NCI-H510A treated with DMSO at 0.1 percent for 48 hours (cell line): Measurements from ENCODE around the gene CUTC.
"Not testable (repeated sequence)": the region's sequence is repeated elsewhere in the genome, so short reads cannot be mapped to it uniquely, and the experiment has no call there.

Source experiments
- DNase-seq: peaks from one replicate; lab custom pipeline; 2025; lab: John Stamatoyannopoulos, UW

Gene CUTC

GRCh38 chr10:99742701-99743100 lies 10.7 kb downstream of the CUTC start:
- no peak for DNase-seq

GRCh38 chr10:99743841-99744240 lies 11.8 kb downstream of the CUTC start:
- no peak for DNase-seq

GRCh38 chr10:99746166-99746565 lies 14.1 kb downstream of the CUTC start:
- DNase-seq: not testable (repeated sequence)

- DNase-seq: no peak
Measured at GRCh38 chr10:99748823-99749451, 16.9 kb downstream of the CUTC start.

- no peak for DNase-seq
Measured at GRCh38 chr10:99750641-99751040, 18.6 kb downstream of the CUTC start.

- no peak for DNase-seq
Measured at GRCh38 chr10:99754670-99755069, 22.6 kb downstream of the CUTC start.

- no peak for DNase-seq
Measured at GRCh38 chr10:99756159-99756558, 24.1 kb downstream of the CUTC start.

GRCh38 chr10:99758211-99758891 lies 26.3 kb downstream of the CUTC start:
- no peak for DNase-seq

GRCh38 chr10:99760321-99760720 lies 28.3 kb downstream of the CUTC start:
- DNase-seq: no peak

- no peak for DNase-seq
Measured at GRCh38 chr10:99761365-99761764, 29.3 kb downstream of the CUTC start.

GRCh38 chr10:99765672-99766301 lies 33.8 kb downstream of the CUTC start:
- no peak for DNase-seq

- no peak for DNase-seq
Measured at GRCh38 chr10:99766302-99766681, 34.3 kb downstream of the CUTC start.

- DNase-seq: no peak
Measured at GRCh38 chr10:99767901-99768300, 35.9 kb downstream of the CUTC start.

- DNase-seq: no peak
Measured at GRCh38 chr10:99768556-99768955, 36.5 kb downstream of the CUTC start.

GRCh38 chr10:99769706-99770105 lies 37.7 kb downstream of the CUTC start:
- DNase-seq: no peak

- DNase-seq: no peak
Measured at GRCh38 chr10:99770408-99771045, 38.5 kb downstream of the CUTC start.

- DNase-seq: no peak
Measured at GRCh38 chr10:99775850-99776249, 43.8 kb downstream of the CUTC start.

GRCh38 chr10:99777918-99778714 lies 46.1 kb downstream of the CUTC start:
- no peak for DNase-seq

GRCh38 chr10:99779335-99779734 lies 47.3 kb downstream of the CUTC start:
- no peak for DNase-seq

GRCh38 chr10:99781734-99782429 lies 49.8 kb downstream of the CUTC start:
- DNase-seq: no peak

GRCh38 chr10:99782447-99783286 lies 50.6 kb downstream of the CUTC start, which contains the start of gene ABCC2:
Gene ABCC2 (plus strand): TSS chr10:99782640. CDS start chr10:99782845, 205 bp downstream.
- DNase-seq: no peak
